Measurements from ENCODE around the gene E2F4. TPM values are rescaled to one million over a fixed set of nuclear protein-coding genes. Genes with fewer than 3 reads are reported as not detected.

The E2F4 gene
- polyA plus RNA-seq, 1 donor from 2014 or later: 73.7 TPM

- Mint-ChIP-seq H3K4me3 (no peak overlapping the region), H3K27me3 (peaks cover 10% of the 10 kb centered on the region), H3K36me3 (no peaks in the 10 kb centered on the region), H3K9me3 (no peaks in the 10 kb centered on the region), H3K4me1 (peaks cover 19 to 26% (median 20%) of the 10 kb centered on the region in 3 donors), H3K27ac (no peak overlapping the region)
Measured at GRCh38 chr16:67188798-67189197, 3.2 kb upstream of the E2F4 start.

DNA sequence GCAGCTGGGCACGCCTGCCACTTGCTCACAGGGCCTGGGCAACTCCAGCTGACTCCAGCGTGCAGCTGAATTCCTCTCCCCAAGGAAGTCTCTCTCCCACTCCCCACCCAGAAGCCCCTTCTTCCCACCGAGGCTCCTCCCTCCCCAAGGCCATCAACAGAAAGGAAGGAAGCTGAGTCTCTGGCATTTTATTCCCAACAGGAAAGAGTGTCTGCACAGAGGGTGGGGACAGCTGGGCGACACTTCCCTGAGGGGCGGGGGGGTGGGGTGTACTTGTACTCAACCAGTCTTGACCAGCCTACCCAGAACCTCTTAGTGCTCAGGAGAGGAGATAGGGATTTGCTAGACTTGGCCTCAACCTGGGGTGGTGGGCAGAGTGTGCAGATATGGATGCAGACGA lies 1.9 kb upstream of the E2F4 start, which contains the start of gene EXOC3L1:
EXOC3L1 (minus strand) TSS at position 96 of the 400 bp plus-strand sequence. CDS start 460 bp downstream, outside the sequence.
- peak within 1 kb of the TSS in 1 of 4 donors; percentile 77 for H3K4me3 Mint-ChIP-seq
- H3K9me3 Mint-ChIP-seq: no peaks in the 10 kb centered on the region
- no peak within 1 kb of the TSS for H3K27ac Mint-ChIP-seq
- H3K4me1 Mint-ChIP-seq: peaks cover 19 to 25% (median 20%) of the 10 kb centered on the region in 3 donors
- H3K27me3 Mint-ChIP-seq: peaks cover 8% of the 10 kb centered on the region
- no peaks in the 10 kb centered on the region for H3K36me3 Mint-ChIP-seq

GRCh38 chr16:67190448-67191399 lies 1.2 kb upstream of the E2F4 start:
- H3K27me3 Mint-ChIP-seq: peaks cover 8% of the 10 kb centered on the region
- H3K36me3 Mint-ChIP-seq: no peaks in the 10 kb centered on the region
- H3K27ac Mint-ChIP-seq: peak overlapping the region in 1 of 3 donors; percentile 37
- no peaks in the 10 kb centered on the region for H3K9me3 Mint-ChIP-seq
- peak overlapping the region in 3 of 4 donors; percentile 68 to 85 (median 77) for H3K4me3 Mint-ChIP-seq
- H3K4me1 Mint-ChIP-seq: peaks cover 12 to 19% (median 14%) of the 10 kb centered on the region in 3 donors

DNA sequence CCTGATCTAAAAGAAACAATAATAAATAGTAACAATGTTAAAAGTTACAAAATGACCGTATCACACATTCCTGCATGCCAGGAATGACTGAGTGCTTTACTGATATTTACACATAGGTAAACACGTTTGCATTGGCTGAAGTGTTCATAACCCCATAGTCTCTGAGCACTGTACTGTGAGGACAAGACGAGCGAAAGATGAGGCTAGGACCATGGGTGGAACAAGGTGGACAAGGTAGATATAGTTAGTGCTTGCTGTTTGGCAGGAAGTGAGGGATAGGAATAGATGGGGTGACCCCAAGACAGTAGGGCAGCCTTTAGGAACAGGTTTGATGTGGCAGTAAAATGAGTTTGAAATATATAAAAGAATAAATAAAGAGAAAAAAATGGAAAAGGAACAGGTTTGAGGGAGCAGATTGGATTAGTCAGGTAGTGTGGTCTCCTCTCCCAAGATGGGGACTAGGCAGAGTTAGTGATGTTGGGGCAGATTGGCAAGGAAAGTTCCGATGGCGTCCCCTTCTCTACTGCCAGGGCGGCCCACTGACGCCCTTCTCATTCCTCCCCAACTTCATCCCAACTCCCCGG lies 452 bp upstream of the E2F4 start:
- Mint-ChIP-seq H3K4me3 (peak overlapping the region; percentile 77 to 96 (median 90)), H3K27ac (peak overlapping the region; percentile 37 to 88 (median 82)), H3K36me3 (peaks cover 4% of the 10 kb centered on the region), H3K9me3 (no peaks in the 10 kb centered on the region), H3K27me3 (peaks cover 6% of the 10 kb centered on the region), H3K4me1 (peaks cover 14 to 21% (median 16%) of the 10 kb centered on the region in 3 donors)

- Mint-ChIP-seq H3K36me3 (peaks cover 6% of the 10 kb centered on the region), H3K4me1 (peaks cover 16 to 22% (median 19%) of the 10 kb centered on the region in 3 donors), H3K27me3 (no peaks in the 10 kb centered on the region)
Measured at GRCh38 chr16:67192781-67193361, 916 bp downstream of the E2F4 start.

DNA sequence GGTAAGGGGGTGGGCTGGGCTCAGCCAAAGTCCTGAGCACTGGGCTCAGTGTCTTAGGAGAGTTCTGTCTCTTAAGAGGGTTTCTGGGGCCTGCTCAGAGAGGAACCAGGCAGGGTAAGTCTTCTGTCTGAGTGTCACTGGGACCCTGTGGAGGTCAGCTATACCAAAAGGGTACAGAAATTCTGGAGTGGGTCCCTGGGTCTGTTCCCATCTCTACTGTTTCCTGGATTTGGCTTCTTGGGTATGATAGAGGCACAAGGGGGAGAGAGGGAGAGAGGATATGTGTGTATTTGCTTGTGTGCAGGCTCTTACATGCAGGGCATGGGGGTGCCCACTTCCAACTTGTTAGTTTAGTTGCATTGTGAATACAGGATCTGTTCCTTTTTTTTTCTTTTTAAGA lies 1.6 kb downstream of the E2F4 start:
- H3K36me3 Mint-ChIP-seq: peaks cover 6% of the 10 kb centered on the region
- peaks cover 16 to 23% (median 22%) of the 10 kb centered on the region in 3 donors for H3K4me1 Mint-ChIP-seq
- H3K27ac Mint-ChIP-seq: peak overlapping the region; percentile 12 to 46 (median 31)

More at GRCh38 chr16:67192781-67193361, 916 bp downstream of the E2F4 start:
- peak overlapping the region; percentile 77 to 96 (median 90) for H3K4me3 Mint-ChIP-seq
- peak overlapping the region in 2 of 3 donors; percentile 12 to 53 for H3K27ac Mint-ChIP-seq
- H3K9me3 Mint-ChIP-seq: no peaks in the 10 kb centered on the region

DNA sequence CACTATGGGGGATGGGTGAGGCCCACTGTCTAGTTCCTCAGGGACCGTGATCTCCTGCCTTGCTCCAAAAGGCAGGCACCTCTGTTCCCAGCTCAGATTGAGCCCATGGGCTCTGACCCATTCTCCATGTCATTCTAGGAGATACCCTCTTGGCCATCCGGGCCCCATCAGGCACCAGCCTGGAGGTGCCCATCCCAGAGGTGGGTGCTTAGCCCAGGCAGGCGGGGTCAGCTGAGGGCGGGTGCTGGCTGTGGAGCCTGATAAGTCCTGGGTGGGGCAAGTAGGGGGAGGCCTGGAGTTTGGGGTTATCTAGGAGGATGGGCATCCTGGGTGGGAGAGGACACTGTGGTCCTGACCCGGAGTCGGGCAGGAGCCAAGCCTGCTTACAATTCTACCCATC lies 2.3 kb downstream of the E2F4 start:
- Mint-ChIP-seq H3K4me1 (peaks cover 16 to 23% (median 22%) of the 10 kb centered on the region in 3 donors), H3K27ac (peak overlapping the region in 1 of 3 donors; percentile 57), H3K9me3 (no peaks in the 10 kb centered on the region), H3K36me3 (peaks cover 6% of the 10 kb centered on the region), H3K27me3 (no peaks in the 10 kb centered on the region), H3K4me3 (peak overlapping the region in 2 of 4 donors; percentile 77 to 84)

More for the DNA sequence above, 1.6 kb downstream of the E2F4 start:
- no peaks in the 10 kb centered on the region for H3K9me3 Mint-ChIP-seq
- H3K4me3 Mint-ChIP-seq: peak overlapping the region; percentile 60 to 96 (median 81)
- H3K27me3 Mint-ChIP-seq: no peaks in the 10 kb centered on the region

GRCh38 chr16:67195676-67196075 lies 3.7 kb downstream of the E2F4 start:
- H3K36me3 Mint-ChIP-seq: peaks cover 8% of the 10 kb centered on the region
- H3K9me3 Mint-ChIP-seq: no peaks in the 10 kb centered on the region
- H3K4me1 Mint-ChIP-seq: peaks cover 16 to 23% (median 22%) of the 10 kb centered on the region in 3 donors
- peak overlapping the region in 1 of 3 donors; percentile 28 for H3K27ac Mint-ChIP-seq
- peak overlapping the region in 1 of 4 donors; percentile 77 for H3K4me3 Mint-ChIP-seq
- H3K27me3 Mint-ChIP-seq: no peaks in the 10 kb centered on the region

- Mint-ChIP-seq H3K36me3 (peaks cover 8% of the 10 kb centered on the region), H3K9me3 (no peaks in the 10 kb centered on the region), H3K27ac (peak overlapping the region in 1 of 3 donors; percentile 16), H3K27me3 (no peaks in the 10 kb centered on the region), H3K4me1 (peaks cover 12 to 16% (median 16%) of the 10 kb centered on the region in 3 donors), H3K4me3 (peak overlapping the region in 1 of 4 donors; percentile 77)
Measured at GRCh38 chr16:67196881-67197280, 4.9 kb downstream of the E2F4 start.

DNA sequence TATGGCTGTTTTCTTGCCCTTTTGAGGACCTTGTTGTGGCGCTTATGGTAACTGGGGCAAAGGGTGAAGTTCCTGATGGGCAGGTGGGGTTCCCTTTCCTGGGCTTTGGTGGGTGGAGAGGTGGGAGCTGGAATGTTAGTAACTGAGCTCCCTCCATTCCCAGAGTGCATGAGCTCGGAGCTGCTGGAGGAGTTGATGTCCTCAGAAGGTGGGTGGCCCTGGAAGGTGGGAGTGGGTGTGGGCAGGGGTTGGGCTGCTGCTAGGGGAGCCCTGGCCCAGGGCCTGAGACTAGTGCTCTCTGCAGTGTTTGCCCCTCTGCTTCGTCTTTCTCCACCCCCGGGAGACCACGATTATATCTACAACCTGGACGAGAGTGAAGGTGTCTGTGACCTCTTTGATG lies 5.7 kb downstream of the E2F4 start:
- Mint-ChIP-seq H3K27me3 (no peaks in the 10 kb centered on the region), H3K9me3 (no peaks in the 10 kb centered on the region), H3K36me3 (peaks cover 8% of the 10 kb centered on the region), H3K4me3 (no peak overlapping the region), H3K27ac (peak overlapping the region in 2 of 3 donors; percentile 67 to 74), H3K4me1 (peaks cover 9 to 14% (median 14%) of the 10 kb centered on the region in 3 donors)

DNA sequence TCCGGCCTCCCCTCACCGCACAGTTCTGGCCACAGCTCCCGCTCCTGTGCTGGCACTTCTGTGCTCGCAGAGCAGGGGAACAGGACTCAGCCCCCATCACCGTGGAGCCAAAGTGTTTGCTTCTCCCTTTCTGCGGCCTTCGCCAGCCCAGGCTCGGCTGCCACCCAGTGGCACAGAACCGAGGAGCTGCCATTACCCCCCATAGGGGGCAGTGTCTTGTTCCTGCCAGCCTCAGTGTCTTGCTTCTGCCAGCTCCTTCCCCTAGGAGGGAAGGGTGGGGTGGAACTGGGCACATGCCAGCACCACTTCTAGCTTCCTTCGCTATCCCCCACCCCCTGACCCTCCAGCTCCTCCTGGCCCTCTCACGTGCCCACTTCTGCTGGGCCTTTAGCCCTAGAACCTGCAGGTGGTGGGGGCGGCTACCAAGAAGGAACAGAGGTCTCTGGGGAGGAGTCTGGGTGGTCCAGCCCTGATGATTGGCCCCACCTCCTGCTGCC lies 6.3 kb downstream of the E2F4 start:
- H3K27me3 Mint-ChIP-seq: no peaks in the 10 kb centered on the region
- peaks cover 8% of the 10 kb centered on the region for H3K36me3 Mint-ChIP-seq
- no peaks in the 10 kb centered on the region for H3K9me3 Mint-ChIP-seq
- H3K4me1 Mint-ChIP-seq: peaks cover 6 to 11% (median 11%) of the 10 kb centered on the region in 3 donors
- H3K27ac Mint-ChIP-seq: peak overlapping the region; percentile 46 to 74 (median 67)
- H3K4me3 Mint-ChIP-seq: peak overlapping the region in 2 of 4 donors; percentile 37 to 78

- Mint-ChIP-seq H3K4me3 (peak within 1 kb of the TSS; percentile 25 to 78 (median 50)), H3K27me3 (no peaks in the 10 kb centered on the region), H3K9me3 (no peaks in the 10 kb centered on the region), H3K4me1 (peaks cover 2 to 11% (median 3%) of the 10 kb centered on the region in 3 donors), H3K36me3 (peaks cover 8% of the 10 kb centered on the region), H3K27ac (peak within 1 kb of the TSS; percentile 67 to 76 (median 74))
Measured at GRCh38 chr16:67199011-67199807, 7.3 kb downstream of the E2F4 start, which contains the start of gene ELMO3. ELMO3 (plus strand) TSS chr16:67199131; CDS start chr16:67199327, 196 bp downstream.

- Mint-ChIP-seq H3K4me3 (peak overlapping the region in 2 of 4 donors; percentile 25 to 63), H3K27me3 (no peaks in the 10 kb centered on the region), H3K9me3 (no peaks in the 10 kb centered on the region), H3K27ac (peak overlapping the region in 1 of 3 donors; percentile 76), H3K4me1 (peaks cover 2 to 11% (median 3%) of the 10 kb centered on the region in 3 donors), H3K36me3 (peaks cover 8% of the 10 kb centered on the region)
Measured at GRCh38 chr16:67199808-67200198, 7.8 kb downstream of the E2F4 start.

All from IgD-negative memory B cell (primary cell).